HG03439 (cell line): ENCODE results near the gene CYP1B1.
"Not testable (repeated sequence)": the region's sequence is repeated elsewhere in the genome, so short reads cannot be mapped to it uniquely, and the experiment has no call there.

Experiments used
- ATAC-seq: cut with Tn5 transposase; IDR thresholded peaks from one replicate; pipeline ENCODE4 v1.9.1; 2021; ENCODE audit warnings: mild to moderate bottlenecking, moderate library complexity; ENCODE audit not compliant: unreplicated experiment

The CYP1B1 gene

GRCh38 chr2:38075507-38076151 is at the start of gene CYP1B1:
Gene CYP1B1 (minus strand): TSS chr2:38076151. CDS start chr2:38075388, 763 bp downstream.
- no peak for ATAC-seq

DNA sequence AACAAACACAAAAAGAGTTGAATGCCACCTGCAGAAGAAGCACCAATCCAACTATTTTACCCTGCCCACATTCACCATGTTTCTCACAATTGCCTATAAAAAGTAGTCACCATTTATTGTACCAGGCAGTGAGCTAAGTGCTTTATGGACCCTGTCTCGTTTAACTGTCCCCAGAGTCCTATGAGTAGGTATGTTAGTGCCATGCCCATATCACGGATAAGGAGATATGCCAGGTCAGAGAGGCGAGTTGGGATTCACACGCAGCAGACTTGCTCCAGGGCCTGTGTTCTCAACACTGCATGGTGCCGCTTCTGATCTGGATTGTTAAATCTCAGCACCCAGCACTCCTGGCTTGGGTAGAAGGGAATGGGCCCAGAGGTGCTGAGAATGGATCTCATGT is 49.1 kb upstream of the CYP1B1 start:
- no peak for ATAC-seq

GRCh38 chr2:38123911-38124310 is 48.0 kb upstream of the CYP1B1 start:
- no peak for ATAC-seq

- ATAC-seq = no peak
These were observed 46.4 kb upstream of the CYP1B1 start for GRCh38 chr2:38122344-38122743.

- no peak for ATAC-seq
These were observed 45.5 kb upstream of the CYP1B1 start for GRCh38 chr2:38121481-38121880.

- ATAC-seq = no peak
These were observed 44.9 kb upstream of the CYP1B1 start for GRCh38 chr2:38120829-38121228.

GRCh38 chr2:38120264-38120592 is 44.3 kb upstream of the CYP1B1 start:
- ATAC-seq = no peak

- ATAC-seq = no peak
These were observed 40.8 kb upstream of the CYP1B1 start for GRCh38 chr2:38116762-38117161.

- peak; percentile 74 for ATAC-seq
These were observed 39.5 kb upstream of the CYP1B1 start for GRCh38 chr2:38115216-38116032.

- no peak for ATAC-seq
These were observed 38.2 kb upstream of the CYP1B1 start for GRCh38 chr2:38113981-38114708.

- ATAC-seq = no peak
These were observed 37.1 kb upstream of the CYP1B1 start for GRCh38 chr2:38113051-38113450.

DNA sequence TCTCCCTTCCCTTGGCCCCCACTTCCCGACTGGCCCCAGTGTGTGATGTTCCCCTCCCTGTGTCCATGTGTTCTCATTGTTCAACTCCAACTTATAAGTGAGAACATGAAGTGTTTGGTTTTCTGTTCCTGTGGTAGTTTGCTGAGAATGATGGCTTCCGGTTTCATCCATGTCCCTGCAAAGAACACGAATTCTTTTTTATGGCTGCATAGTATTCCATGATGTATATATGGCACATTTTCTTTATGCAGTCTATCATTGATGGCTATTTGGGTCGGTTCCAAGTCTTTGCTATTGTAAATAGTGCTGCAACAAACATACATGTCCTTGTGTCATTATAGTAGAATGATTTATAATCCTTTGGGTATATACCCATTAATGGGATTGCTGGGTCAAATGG is 35.4 kb upstream of the CYP1B1 start:
- not testable (repeated sequence) for ATAC-seq

DNA sequence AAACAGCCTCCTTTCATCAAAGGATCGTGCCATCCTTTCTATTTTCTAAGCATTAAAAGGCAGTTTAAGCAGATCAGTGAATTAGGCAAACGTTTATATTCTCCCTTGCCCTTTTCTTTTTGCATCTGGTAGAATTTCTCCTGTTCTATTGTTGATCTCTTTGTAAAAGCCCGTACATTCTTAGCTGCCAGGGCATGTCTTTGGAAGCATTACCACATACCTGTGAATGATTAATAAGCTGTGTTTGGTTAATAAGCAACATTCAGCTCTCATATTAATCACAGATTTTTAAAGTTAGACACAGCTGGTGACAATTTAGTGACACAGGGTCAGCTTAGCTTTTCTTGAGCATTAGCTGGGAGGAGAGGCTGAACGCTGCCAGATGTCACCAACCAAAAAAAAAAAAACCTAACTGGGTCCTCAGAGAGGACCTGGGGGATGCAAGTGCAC is 33.8 kb upstream of the CYP1B1 start:
- no peak for ATAC-seq

- no peak for ATAC-seq
These were observed 33.2 kb upstream of the CYP1B1 start for GRCh38 chr2:38108907-38109731.

DNA sequence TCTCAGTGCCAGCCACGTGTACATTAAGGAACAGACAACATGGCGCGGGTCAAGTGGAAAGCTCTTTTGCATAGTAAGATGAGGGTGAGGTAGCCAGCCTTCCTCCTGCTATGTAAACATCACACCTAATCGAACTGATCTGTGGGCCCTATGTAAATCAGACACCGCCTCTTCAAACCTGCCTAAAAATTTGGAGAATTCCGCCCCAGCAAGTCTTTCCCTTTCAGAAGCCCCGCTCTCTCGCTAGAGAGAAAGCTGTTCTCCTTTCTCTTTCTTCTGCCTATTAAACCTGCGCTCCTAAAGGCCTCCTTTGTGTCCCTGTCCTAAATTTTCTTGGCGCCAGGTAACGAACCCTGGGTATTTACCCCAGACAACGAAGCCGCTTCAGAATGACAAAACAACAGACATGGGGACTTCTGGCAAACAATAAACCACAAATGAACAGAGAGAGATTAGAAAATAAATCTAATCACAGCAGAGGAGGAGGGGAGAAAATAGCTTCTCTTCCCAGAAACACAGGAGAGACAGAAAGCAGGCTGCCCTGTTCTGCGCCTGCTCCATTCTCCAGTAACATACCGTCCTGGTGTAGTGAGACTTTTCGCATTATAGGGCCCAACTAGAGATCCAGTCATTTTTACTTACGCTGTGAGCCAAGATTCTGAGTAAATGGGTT is 31.9 kb upstream of the CYP1B1 start:
- ATAC-seq = no peak

- no peak for ATAC-seq
These were observed 30.6 kb upstream of the CYP1B1 start for GRCh38 chr2:38106405-38107094.

DNA sequence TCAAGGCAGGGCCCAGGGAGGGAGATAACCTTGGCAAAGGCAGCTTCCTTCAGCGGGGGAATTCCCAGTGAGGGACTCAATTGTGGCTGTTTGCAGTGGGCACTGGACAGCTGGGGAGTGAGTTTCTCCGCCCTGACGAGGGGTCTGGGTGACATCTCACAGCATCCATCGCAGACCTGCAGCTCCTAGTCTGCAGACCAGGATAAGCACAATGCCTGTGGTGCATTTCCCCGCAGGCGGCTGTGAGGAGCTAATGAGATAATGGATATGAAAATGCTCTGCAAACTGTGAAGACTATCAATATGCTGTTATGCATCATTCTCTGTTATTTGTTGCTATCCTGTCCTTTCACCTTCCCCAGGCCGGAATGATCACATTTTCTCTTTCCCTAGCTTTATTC is 30.0 kb upstream of the CYP1B1 start:
- no peak for ATAC-seq

DNA sequence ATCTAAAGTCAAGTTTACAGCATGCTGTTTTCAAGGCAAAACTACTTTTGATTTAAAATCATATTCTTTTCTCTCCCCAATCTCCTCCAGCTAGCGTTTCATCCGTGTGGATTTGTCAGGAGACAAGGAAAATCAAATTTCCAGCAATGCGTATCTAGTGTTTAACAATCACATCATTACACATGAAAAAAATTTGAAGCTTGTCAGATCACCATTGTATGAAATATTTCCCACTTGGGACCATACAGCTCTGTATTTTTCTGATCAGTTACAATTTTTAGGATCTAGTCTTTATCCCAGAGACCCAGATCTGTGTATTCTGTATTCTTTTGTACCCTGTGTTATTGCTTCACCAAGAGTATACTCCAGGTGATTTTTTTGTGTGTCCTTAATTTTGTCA is 28.6 kb upstream of the CYP1B1 start:
- ATAC-seq = no peak

- ATAC-seq = no peak
These were observed 24.4 kb upstream of the CYP1B1 start for GRCh38 chr2:38100328-38100727.
